ENCODE results near the gene GOLGA1. TPM values are rescaled to one million over a fixed set of nuclear protein-coding genes. Genes with fewer than 3 reads are reported as not detected.

GOLGA1 gene
- total RNA-seq, 1 experiment from 2014 or later, result 9.6 TPM

DNA sequence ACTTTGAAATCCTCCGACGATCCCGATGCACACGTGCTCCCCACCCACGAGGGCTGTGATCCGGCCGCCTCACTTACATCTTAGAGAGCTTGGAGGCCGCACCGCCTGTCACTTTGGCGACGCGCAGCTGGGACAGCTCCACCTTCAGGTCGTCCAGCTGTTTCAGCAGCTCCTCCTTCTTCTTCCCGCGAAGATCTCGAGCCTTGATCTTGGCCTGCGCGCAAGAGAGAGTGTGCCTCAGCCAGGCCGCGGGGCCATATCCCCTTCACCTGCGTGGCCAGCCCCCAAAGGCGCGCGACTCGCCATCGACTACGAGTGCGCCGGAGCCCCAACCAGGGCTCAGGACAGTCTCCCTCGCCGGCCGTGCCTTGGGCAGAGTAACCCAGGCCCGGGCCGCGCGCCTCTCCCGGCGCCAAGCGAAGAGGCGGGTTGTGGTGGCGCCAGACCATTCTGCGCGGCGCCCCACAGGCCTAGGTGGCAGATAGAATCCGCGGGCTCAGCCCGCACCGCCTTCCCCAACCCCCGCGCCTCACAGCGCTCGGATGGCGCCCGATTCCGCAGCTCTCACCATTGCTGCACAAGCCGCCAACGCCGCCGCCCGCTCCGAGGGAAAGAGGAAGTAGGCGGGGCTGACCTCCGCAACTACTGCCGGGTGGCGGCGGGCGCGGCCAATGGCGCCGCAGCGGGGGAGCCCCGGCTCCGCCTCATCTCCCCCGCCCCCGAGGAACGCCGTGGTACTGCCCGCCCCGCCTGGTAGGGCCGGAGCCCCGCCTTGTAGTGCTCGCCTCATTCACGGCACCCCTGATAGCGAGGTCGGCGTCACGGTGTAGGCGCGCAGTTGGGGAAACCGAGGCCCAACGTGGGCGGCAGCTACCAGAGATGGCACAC, 79.3 kb downstream of the GOLGA1 start, which contains the start of the genes ARPC5L and RPL35 (continued):
- TF ChIP-seq, protein P1, sequence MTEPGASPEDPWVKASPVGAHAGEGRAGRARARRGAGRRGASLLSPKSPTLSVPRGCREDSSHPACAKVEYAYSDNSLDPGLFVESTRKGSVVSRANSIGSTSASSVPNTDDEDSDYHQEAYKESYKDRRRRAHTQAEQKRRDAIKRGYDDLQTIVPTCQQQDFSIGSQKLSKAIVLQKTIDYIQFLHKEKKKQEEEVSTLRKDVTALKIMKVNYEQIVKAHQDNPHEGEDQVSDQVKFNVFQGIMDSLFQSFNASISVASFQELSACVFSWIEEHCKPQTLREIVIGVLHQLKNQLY (CRISPR knock-in tag; IDR thresholded peaks at IDR 0.05), result 0 out of 2 replicates have a peak, but pooled peaks have one; percentile 40
- TF ChIP-seq FOXP1 (CRISPR knock-in tag; IDR thresholded peaks at IDR 0.05; ENCODE audit: borderline replicate concordance), result peak; percentile 90
- TF ChIP-seq, protein P2, sequence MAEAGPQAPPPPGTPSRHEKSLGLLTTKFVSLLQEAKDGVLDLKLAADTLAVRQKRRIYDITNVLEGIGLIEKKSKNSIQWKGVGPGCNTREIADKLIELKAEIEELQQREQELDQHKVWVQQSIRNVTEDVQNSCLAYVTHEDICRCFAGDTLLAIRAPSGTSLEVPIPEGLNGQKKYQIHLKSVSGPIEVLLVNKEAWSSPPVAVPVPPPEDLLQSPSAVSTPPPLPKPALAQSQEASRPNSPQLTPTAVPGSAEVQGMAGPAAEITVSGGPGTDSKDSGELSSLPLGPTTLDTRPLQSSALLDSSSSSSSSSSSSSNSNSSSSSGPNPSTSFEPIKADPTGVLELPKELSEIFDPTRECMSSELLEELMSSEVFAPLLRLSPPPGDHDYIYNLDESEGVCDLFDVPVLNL (CRISPR knock-in tag; IDR thresholded peaks at IDR 0.05; ENCODE audit: borderline replicate concordance, low read depth), result no peak
- no peak; the same call in 1 of the 2 replicates for TF ChIP-seq NFATC4 (CRISPR knock-in tag; IDR thresholded peaks at IDR 0.05)
- peak; percentile 23; the same call in 1 of the 2 replicates for TF ChIP-seq ZNF317 (CRISPR knock-in tag; IDR thresholded peaks at IDR 0.05; ENCODE audit: borderline replicate concordance, low read depth)
- TF ChIP-seq, protein P3, sequence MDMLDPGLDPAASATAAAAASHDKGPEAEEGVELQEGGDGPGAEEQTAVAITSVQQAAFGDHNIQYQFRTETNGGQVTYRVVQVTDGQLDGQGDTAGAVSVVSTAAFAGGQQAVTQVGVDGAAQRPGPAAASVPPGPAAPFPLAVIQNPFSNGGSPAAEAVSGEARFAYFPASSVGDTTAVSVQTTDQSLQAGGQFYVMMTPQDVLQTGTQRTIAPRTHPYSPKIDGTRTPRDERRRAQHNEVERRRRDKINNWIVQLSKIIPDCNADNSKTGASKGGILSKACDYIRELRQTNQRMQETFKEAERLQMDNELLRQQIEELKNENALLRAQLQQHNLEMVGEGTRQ (CRISPR knock-in tag; IDR thresholded peaks at IDR 0.05), result 0 out of 2 replicates have a peak, but pooled peaks have one; percentile 28
- peak; percentile 96 for TF ChIP-seq NR2C2 (CRISPR knock-in tag; IDR thresholded peaks at IDR 0.05)
- TF ChIP-seq, protein P4, sequence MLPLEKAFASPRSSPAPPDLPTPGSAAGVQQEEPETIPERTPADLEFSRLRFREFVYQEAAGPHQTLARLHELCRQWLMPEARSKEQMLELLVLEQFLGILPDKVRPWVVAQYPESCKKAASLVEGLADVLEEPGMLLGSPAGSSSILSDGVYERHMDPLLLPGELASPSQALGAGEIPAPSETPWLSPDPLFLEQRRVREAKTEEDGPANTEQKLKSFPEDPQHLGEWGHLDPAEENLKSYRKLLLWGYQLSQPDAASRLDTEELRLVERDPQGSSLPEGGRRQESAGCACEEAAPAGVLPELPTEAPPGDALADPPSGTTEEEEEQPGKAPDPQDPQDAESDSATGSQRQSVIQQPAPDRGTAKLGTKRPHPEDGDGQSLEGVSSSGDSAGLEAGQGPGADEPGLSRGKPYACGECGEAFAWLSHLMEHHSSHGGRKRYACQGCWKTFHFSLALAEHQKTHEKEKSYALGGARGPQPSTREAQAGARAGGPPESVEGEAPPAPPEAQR (CRISPR knock-in tag; IDR thresholded peaks at IDR 0.05), result no peak
- TF ChIP-seq MYBL2 (CRISPR knock-in tag; IDR thresholded peaks at IDR 0.05), result peak; percentile 90
- peak; percentile 73 for TF ChIP-seq ETV6 (CRISPR knock-in tag; IDR thresholded peaks at IDR 0.05)
- TF ChIP-seq, protein P5, sequence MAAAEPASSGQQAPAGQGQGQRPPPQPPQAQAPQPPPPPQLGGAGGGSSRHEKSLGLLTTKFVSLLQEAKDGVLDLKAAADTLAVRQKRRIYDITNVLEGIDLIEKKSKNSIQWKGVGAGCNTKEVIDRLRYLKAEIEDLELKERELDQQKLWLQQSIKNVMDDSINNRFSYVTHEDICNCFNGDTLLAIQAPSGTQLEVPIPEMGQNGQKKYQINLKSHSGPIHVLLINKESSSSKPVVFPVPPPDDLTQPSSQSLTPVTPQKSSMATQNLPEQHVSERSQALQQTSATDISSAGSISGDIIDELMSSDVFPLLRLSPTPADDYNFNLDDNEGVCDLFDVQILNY (CRISPR knock-in tag; IDR thresholded peaks at IDR 0.05), result peak; percentile 90
- peak; percentile 85; the same call in 1 of the 2 replicates for TF ChIP-seq ZBTB21 (CRISPR knock-in tag; IDR thresholded peaks at IDR 0.05; ENCODE audit: borderline replicate concordance)
- 0 out of 2 replicates have a peak, but pooled peaks have one; percentile 6 for TF ChIP-seq ZNF263 (CRISPR knock-in tag; IDR thresholded peaks at IDR 0.05; ENCODE audit: low read depth)
- TF ChIP-seq, protein P6, sequence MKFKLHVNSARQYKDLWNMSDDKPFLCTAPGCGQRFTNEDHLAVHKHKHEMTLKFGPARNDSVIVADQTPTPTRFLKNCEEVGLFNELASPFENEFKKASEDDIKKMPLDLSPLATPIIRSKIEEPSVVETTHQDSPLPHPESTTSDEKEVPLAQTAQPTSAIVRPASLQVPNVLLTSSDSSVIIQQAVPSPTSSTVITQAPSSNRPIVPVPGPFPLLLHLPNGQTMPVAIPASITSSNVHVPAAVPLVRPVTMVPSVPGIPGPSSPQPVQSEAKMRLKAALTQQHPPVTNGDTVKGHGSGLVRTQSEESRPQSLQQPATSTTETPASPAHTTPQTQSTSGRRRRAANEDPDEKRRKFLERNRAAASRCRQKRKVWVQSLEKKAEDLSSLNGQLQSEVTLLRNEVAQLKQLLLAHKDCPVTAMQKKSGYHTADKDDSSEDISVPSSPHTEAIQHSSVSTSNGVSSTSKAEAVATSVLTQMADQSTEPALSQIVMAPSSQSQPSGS (CRISPR knock-in tag; IDR thresholded peaks at IDR 0.05; ENCODE audit: borderline replicate concordance, low read depth), result no peak
- 0 out of 2 replicates have a peak, but pooled peaks have one; percentile 16 for TF ChIP-seq ATF1 (CRISPR knock-in tag; IDR thresholded peaks at IDR 0.05)
- no peak for TF ChIP-seq ZNF671 (CRISPR knock-in tag; IDR thresholded peaks at IDR 0.05)

All from WTC11 (cell line).